Endothelial cell of umbilical vein (primary cell): ENCODE results near the gene SOX13. TPM values are rescaled to one million over a fixed set of nuclear protein-coding genes. Genes with fewer than 3 reads are reported as not detected.

Experiments used
- BruUV-seq: library from RNA; stranded (reverse); fragments of 400-500 nt; replicated peaks from 2 replicates; lab custom pipeline; 2021; lab: Mats Ljungman, UMichigan
- CTCF ChIA-PET: fragments of 300-600, 350-600 bp; sonication (Branson Sonifier 250); formaldehyde crosslinking; loops from one replicate; lab custom pipeline; 2021; ENCODE audit warnings: antibody characterized with exemption, inconsistent platforms; lab: Charles Lee
- POLR2A ChIA-PET: fragments of 300-600, 350-600 bp; sonication (Branson Sonifier 250); formaldehyde crosslinking; loops from one replicate; lab custom pipeline; 2021; ENCODE audit warnings: antibody characterized with exemption, inconsistent platforms; lab: Charles Lee
- DNase-seq: peaks from one replicate; pipeline ENCODE4 v3.0.0-alpha.2; 2011; ENCODE audit warnings: low read depth, low spot score
- FAIRE-seq: peaks from 2 replicates; lab custom pipeline; 2011; peaks lifted over from hg19 to GRCh38; lab: Jason Lieb, UNC
- H2AFZ ChIP-seq: 2 replicates; pipeline ENCODE4 v1.6.0; 2012; ENCODE audit warnings: low read depth, low read length, control low read depth, inconsistent platforms
- H3K27ac ChIP-seq: 2 replicates; pipeline ENCODE4 v1.5.1; 2011; ENCODE audit warnings: low read depth, mild to moderate bottlenecking, control low read depth, low read length, moderate library complexity; ENCODE audit not compliant: insufficient read depth
- H3K27me3 ChIP-seq, 2 experiments: 2 replicates each; pipeline versions ENCODE4 v1.6.0 to v1.6.1; 2011; ENCODE audit warnings: low read length in 2 of 2, mixed read lengths in 1 of 2; ENCODE audit not compliant: control insufficient read depth in 2 of 2, insufficient read depth in 2 of 2
- H3K36me3 ChIP-seq, 2 experiments: 2 replicates in 1 of 2; 3 replicates in 1 of 2; pipeline ENCODE4 v1.5.1; 2011; ENCODE audit warnings: low read length in 2 of 2, mild to moderate bottlenecking in 1 of 2, moderate library complexity in 1 of 2; ENCODE audit not compliant: control insufficient read depth in 2 of 2, insufficient read depth in 2 of 2; ENCODE audit errors: extremely low read depth in 1 of 2
- H3K4me1 ChIP-seq: 3 replicates; pipeline ENCODE4 v1.5.1; 2011; ENCODE audit warnings: mild to moderate bottlenecking, low read length; ENCODE audit not compliant: control insufficient read depth, insufficient read depth; ENCODE audit errors: extremely low read depth
- H3K4me2 ChIP-seq: 2 replicates; pipeline ENCODE4 v1.6.1; 2011; ENCODE audit warnings: low read length, control low read depth, mixed read lengths; ENCODE audit not compliant: insufficient read depth
- H3K4me3 ChIP-seq, 3 experiments: fragments of 200-600 bp in 1 of 3; sonication (generic), shearing (Covaris generic) in 1 of 3; replicated peaks in 1 of 3; 2 replicates each; pipeline ENCODE4 v1.5.1; 2011 to 2016; ENCODE audit warnings: control low read depth in 3 of 3, low read length in 3 of 3, mild to moderate bottlenecking in 2 of 3, inconsistent platforms in 1 of 3, low read depth in 1 of 3, moderate library complexity in 1 of 3; ENCODE audit not compliant: insufficient read depth in 1 of 3
- H3K79me2 ChIP-seq: 2 replicates; pipeline ENCODE4 v1.6.0; 2012; ENCODE audit warnings: low read length, inconsistent platforms; ENCODE audit not compliant: control insufficient read depth, insufficient read depth
- H3K9ac ChIP-seq: replicated peaks from 2 replicates; pipeline ENCODE3; 2011; ENCODE audit warnings: low read length, control low read depth; ENCODE audit not compliant: insufficient read depth; ENCODE audit errors: extremely low read depth
- H3K9me1 ChIP-seq: replicated peaks from 3 replicates; pipeline ENCODE4 v1.6.0; 2011; ENCODE audit warnings: mild to moderate bottlenecking, low read length; ENCODE audit not compliant: control insufficient read depth, insufficient read depth; ENCODE audit errors: extremely low read depth
- H3K9me3 ChIP-seq: replicated peaks from 2 replicates; pipeline ENCODE4 v1.5.1; 2012; ENCODE audit warnings: low read length, inconsistent platforms; ENCODE audit not compliant: control insufficient read depth, insufficient read depth
- H4K20me1 ChIP-seq: replicated peaks from 2 replicates; pipeline ENCODE3; 2011; ENCODE audit warnings: mild to moderate bottlenecking, low read length; ENCODE audit not compliant: control insufficient read depth, insufficient read depth; ENCODE audit errors: extremely low read depth
- EZH2 ChIP-seq: IDR thresholded peaks from 2 replicates; pipeline ENCODE4 v1.6.1; 2012; ENCODE audit warnings: borderline replicate concordance, low read depth, mild to moderate bottlenecking, moderate library complexity, low read length, inconsistent platforms; ENCODE audit not compliant: severe bottlenecking
- FOS ChIP-seq: IDR thresholded peaks from 2 replicates; pipeline ENCODE4 v1.6.1; 2011; ENCODE audit warnings: mild to moderate bottlenecking, low read length, moderate library complexity, borderline replicate concordance; ENCODE audit not compliant: insufficient read depth
- GATA2 ChIP-seq: IDR thresholded peaks from 2 replicates; pipeline ENCODE4 v1.7.0; 2011; ENCODE audit warnings: low read depth, mild to moderate bottlenecking, moderate library complexity, mixed read lengths, low read length; ENCODE audit not compliant: insufficient read length, insufficient read depth
- JUN ChIP-seq: IDR thresholded peaks from 2 replicates; pipeline ENCODE4 v1.6.1; 2011; ENCODE audit warnings: borderline replicate concordance, low read depth; ENCODE audit not compliant: insufficient read length, insufficient read depth
- MYC ChIP-seq: IDR thresholded peaks from one replicate; pipeline ENCODE4 v1.6.1; 2011; ENCODE audit warnings: mild to moderate bottlenecking, low read depth, low read length
- POLR2A ChIP-seq: IDR thresholded peaks from 2 replicates; pipeline ENCODE4 v1.6.1; 2012; ENCODE audit warnings: low read depth, mild to moderate bottlenecking, control low read depth, low read length
- POLR2AphosphoS5 ChIP-seq: IDR thresholded peaks from 2 replicates; pipeline ENCODE4 v1.6.1; 2012; ENCODE audit warnings: low read depth, mild to moderate bottlenecking, control low read depth, low read length, moderate library complexity; ENCODE audit not compliant: insufficient read depth
- dilution Hi-C: fragments of 300-500 bp; cut with MboI; formaldehyde crosslinking; loops from one replicate; pipeline ENCODE4 v1.15.0; 2019; ENCODE audit warnings: low sequenced_read_pairs; ENCODE audit not compliant: extremely low pct_ligation_motif_present
- intact Hi-C: fragments of 100-400 bp; cut with micrococcal nuclease; formaldehyde crosslinking; loops from one replicate; pipeline ENCODE4 v1.10.0; 2022
- polyA plus RNA-seq, 4 experiments: library from polyadenylated mRNA; depleted of rRNA in 3 of 4; stranded (reverse) in 3 of 4; unstranded in 1 of 4; fragments of >200 nt; gene quantifications; 2 replicates each; pipeline versions ENCODE4 v1.2.1 to v1.2.3, GENCODE V29; 2011 to 2012; ENCODE audit warnings: missing spikeins in 1 of 4
- total RNA-seq: library from RNA; stranded (reverse); gene quantifications from 2 replicates; pipeline ENCODE4 v1.2.3, GENCODE V29; 2021
- TF ChIP-seq, protein P1 (sequence below), 2 donors: IDR thresholded peaks; 1 replicate in 1 of 2; 2 replicates in 1 of 2; pipeline ENCODE4 v1.5.1; 2011; ENCODE audit warnings: low read length in 2 of 2, mild to moderate bottlenecking in 2 of 2, moderate library complexity in 2 of 2, control low read depth in 1 of 2, inconsistent platforms in 1 of 2, low read depth in 1 of 2; ENCODE audit not compliant: insufficient read depth in 1 of 2; ENCODE audit errors: extremely low read depth in 1 of 2
- TF ChIP-seq, protein P2 (sequence below): IDR thresholded peaks from 2 replicates; pipeline ENCODE4 v1.6.1; 2011; ENCODE audit not compliant: insufficient read depth, insufficient read length

SOX13 gene
- total and polyA plus RNA-seq, 2 donors (not counting 3 experiments of a cell fraction or from before 2014, with no cell fraction given) = 40.8 to 57.7 TPM

DNA sequence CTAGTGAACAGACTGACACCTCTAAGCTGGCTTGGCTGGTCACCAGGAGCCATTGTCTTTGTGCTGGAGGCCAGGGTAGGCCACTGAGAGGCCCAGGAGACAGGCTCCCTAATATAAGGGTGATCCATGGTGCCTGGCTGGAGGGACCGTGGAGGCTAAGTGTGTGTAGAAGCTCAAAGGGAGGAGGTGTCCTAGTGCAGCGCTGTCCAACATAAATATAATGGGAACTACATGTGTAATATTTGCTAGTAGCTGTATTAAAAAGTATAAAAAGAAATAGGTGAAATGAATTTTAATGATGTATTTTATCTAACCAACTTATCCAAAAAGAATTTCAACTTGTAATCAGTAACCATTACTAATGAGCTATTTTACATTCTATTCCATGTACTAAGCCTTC, 35.0 kb downstream of the SOX13 start:
- Histone ChIP-seq H3K27ac (peak overlapping the region; percentile 86), H3K9me3 (no peaks in the 10 kb centered on the region), H3K4me3 (no peak overlapping the region), H3K27me3 (no peaks in the 10 kb centered on the region), H3K4me2 (peak overlapping the region; percentile 58), H3K9me1 (no peaks in the 10 kb centered on the region), H3K79me2 (peaks cover 17% of the 10 kb centered on the region), H3K4me1 (peaks cover 43% of the 10 kb centered on the region), H2AFZ (no peak overlapping the region), H4K20me1 (no peaks in the 10 kb centered on the region), H3K36me3 (no peaks in the 10 kb centered on the region), H3K9ac (no peak overlapping the region)
- BruUV-seq = no TSS peak
- FAIRE-seq = no peak
- DNase-seq = peak; percentile 46
- POLR2A ChIA-PET = no interaction called here
- CTCF ChIA-PET = interaction anchor here (1.1 to 2.6 kb wide), 8 partner anchors 8 to 247 kb away, joined by 3 to 28 read pairs (median 4); partner anchors contain the start of gene SNRPE
- TF ChIP-seq, protein P1, sequence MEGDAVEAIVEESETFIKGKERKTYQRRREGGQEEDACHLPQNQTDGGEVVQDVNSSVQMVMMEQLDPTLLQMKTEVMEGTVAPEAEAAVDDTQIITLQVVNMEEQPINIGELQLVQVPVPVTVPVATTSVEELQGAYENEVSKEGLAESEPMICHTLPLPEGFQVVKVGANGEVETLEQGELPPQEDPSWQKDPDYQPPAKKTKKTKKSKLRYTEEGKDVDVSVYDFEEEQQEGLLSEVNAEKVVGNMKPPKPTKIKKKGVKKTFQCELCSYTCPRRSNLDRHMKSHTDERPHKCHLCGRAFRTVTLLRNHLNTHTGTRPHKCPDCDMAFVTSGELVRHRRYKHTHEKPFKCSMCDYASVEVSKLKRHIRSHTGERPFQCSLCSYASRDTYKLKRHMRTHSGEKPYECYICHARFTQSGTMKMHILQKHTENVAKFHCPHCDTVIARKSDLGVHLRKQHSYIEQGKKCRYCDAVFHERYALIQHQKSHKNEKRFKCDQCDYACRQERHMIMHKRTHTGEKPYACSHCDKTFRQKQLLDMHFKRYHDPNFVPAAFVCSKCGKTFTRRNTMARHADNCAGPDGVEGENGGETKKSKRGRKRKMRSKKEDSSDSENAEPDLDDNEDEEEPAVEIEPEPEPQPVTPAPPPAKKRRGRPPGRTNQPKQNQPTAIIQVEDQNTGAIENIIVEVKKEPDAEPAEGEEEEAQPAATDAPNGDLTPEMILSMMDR (IDR thresholded peaks at IDR 0.05; ENCODE audit: extremely low read depth in 1 of 2, insufficient read depth in 1 of 2, low read depth in 1 of 2, low read length in 2 of 2) = no peak
- TF ChIP-seq POLR2AphosphoS5 (no peak), FOS (no peak), JUN (no peak), MYC (no peak), GATA2 (no peak), EZH2 (no peak), POLR2A (no peak)
- TF ChIP-seq, protein P2, sequence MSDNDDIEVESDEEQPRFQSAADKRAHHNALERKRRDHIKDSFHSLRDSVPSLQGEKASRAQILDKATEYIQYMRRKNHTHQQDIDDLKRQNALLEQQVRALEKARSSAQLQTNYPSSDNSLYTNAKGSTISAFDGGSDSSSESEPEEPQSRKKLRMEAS = no peak
- intact Hi-C loops (loop anchor here (1.0 kb wide), 3 partner anchors 19 to 220 kb away; no protein-coding TSS in a partner anchor), dilution Hi-C loops (no loop called here)
